Lung microvascular endothelial cell (primary cell): ENCODE results near the gene EMID1. TPM values are rescaled to one million over a fixed set of nuclear protein-coding genes. Genes with fewer than 3 reads are reported as not detected.
"Not testable (repeated sequence)": the region's sequence is repeated elsewhere in the genome, so short reads cannot be mapped to it uniquely, and the experiment has no call there.

ENCODE experiments used
- DNase-seq, 2 donors: peaks; one replicate each; pipeline versions ENCODE4 v3.0.0 to v3.0.0-alpha.2; 2010; ENCODE audit warnings: low read depth in 2 of 2
- total RNA-seq: library from RNA; depleted of rRNA; stranded (reverse); fragments of >200 nt; gene quantifications from 2 replicates; pipeline ENCODE4 v1.2.1, GENCODE V29; 2014

The EMID1 gene
- total RNA-seq, 1 donor from 2014 or later: 9.1 TPM

GRCh38 chr22:29230972-29231875, 25.5 kb downstream of the EMID1 start:
- no peak for DNase-seq

- peak; percentile 56 to 62 for DNase-seq
Observed at GRCh38 chr22:29231971-29232959, 26.6 kb downstream of the EMID1 start.

GRCh38 chr22:29233277-29233877, 27.7 kb downstream of the EMID1 start:
- no peak for DNase-seq

DNA sequence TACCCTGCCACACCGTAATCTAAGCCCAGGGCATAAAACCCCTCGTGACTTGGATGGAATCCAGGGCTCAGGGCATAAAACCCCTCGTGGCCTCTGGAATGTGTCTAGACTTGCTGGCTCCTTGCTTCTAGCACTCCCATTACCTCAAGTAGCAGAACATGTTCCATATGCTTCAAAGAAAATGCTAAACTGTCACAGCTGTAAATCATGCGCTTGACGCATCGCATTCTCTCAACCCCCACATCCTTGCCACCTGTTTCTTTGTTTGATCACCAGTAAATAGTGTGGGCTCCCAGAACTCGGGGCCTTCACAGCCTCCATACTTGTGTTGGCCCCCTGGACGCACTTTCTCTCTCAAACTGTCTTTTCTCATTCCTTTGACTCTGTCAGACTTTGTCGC, 34.8 kb downstream of the EMID1 start:
- not testable (repeated sequence) for DNase-seq

GRCh38 chr22:29243874-29244446, 38.3 kb downstream of the EMID1 start:
- no peak for DNase-seq

DNA sequence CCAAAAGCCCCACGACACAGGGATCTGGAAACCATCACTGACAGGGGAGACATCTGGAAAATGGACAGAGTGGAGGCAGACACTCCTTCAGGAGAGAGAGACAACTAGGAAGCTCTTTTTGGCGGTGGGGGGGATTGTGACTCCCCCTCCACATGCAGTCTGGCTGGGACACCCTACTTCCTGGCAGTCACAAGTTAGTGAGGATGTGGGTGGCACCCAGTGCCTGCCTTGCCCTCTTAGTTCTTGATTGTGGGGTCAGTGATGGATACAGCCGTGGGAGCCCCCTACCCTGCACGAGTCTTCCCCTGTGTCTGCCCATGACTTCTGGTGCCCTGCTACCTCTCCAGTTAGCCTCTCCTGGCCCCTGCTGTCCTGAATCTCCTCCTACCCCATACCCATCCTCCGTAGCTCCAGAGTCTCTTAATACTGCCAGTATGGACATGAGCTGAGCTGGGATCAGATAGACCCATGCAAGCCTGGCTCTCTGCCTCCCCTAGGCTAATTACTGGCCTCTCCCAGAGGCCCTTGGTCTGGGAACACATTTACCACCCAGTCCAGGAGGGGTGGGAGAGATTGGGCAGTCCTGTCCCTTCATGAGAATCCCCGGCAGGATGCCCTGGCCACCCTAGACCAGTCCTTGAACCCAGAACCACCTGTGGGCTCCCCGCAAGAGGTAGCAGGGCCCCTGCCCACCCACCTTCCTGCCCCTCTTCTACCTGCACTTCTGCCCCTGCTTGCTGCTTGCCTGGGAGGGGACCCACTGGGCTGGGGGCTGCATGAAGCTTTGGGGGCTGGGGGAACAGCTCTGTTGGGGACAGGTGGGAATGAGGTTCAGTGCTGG, 39.3 kb downstream of the EMID1 start:
- DNase-seq: no peak

DNA sequence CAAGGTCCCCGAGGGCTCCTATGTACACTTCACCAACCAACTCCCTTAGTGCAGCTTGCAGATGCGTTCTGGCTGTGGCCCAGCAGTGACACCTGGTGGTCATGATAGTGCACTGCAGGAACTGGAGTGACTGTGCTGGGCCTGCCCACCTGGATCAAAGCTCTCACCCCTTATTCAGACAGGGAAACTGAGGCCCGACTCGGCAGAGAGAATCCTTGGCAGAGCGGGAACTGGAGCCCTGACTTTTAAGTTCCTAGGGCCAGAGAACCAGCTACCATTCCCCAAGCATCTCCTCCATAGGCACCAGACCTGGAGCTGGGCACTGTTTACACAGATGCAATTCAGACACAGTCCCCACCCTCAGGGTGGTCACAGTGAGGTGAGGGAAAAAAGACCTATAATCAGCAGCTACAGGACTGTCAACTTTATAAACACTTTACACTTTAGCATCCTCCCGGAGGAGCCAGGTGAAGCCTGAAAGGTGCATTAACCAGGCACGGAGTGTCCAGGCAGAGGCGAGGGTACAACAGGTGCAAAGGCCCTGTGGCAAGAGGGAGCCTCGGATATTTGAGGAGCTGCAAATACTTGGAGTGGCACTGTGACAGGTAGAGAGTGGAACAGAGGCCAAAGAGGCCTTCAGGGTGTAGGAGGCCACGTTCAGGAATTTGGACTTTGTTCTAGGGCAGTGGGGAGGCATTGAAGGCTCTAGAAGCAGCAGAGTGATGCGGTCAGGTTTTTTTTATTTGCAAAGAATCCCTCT, 40.1 kb downstream of the EMID1 start:
- DNase-seq: peak; percentile 69 to 83

- not testable (repeated sequence) for DNase-seq
Observed at GRCh38 chr22:29247891-29248290, 42.2 kb downstream of the EMID1 start.

DNA sequence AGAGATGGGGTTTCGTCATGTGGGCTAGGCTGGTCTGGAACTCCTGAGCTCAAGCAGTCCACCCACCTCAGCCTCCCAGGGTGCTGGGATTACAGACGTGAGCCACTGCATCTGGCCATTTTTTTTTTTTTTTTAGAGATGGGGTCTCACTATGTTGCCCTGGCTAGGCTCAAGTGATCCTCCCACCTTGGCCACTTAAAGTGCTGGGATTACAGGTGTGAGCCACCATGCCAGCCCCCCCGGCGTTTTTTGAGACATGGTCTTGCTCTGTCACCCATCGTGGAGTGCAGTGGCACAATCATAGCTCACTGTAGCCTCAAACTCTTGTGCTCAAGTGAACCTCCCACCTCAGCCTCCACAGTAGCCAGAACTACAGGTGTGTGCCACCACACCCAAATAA, 45.6 kb downstream of the EMID1 start:
- no peak for DNase-seq

GRCh38 chr22:29251981-29252911, 46.5 kb downstream of the EMID1 start:
- DNase-seq: no peak

DNA sequence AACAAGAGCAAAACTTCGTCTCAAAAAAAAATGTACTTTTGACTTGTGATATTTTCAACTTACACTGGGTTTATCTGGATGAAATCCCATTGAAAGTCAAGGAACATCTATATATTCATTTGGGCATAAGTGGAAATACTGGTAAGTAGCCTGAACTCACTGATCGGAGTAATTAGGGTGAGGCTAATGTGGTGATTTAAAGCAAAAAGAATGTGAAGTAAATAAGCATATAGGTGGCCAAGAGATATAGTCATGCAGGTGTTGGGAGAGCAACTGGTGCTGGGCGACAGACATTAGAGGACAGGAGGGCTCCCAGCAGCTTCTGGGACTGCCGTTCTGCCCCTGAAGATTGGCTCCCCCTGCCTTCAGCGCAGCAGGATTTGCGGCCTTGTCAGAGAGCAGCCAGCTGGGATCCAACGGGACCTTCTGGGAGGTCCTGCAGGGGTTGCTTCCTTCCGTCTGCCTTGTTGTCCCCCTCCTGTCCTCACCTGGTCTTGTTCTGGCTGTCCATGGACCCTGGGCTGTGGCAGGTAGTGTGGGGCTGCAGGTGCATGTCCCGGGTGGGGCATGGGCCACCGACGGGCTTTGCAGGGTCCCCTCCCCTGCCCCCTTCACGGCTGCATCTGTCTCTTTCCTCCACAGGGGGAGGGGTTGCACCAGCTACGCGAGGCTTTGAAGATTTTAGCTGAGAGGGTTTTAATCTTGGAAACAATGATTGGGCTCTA, 48.0 kb downstream of the EMID1 start:
- no peak for DNase-seq

GRCh38 chr22:29254286-29254660, 48.6 kb downstream of the EMID1 start:
- DNase-seq: no peak

DNA sequence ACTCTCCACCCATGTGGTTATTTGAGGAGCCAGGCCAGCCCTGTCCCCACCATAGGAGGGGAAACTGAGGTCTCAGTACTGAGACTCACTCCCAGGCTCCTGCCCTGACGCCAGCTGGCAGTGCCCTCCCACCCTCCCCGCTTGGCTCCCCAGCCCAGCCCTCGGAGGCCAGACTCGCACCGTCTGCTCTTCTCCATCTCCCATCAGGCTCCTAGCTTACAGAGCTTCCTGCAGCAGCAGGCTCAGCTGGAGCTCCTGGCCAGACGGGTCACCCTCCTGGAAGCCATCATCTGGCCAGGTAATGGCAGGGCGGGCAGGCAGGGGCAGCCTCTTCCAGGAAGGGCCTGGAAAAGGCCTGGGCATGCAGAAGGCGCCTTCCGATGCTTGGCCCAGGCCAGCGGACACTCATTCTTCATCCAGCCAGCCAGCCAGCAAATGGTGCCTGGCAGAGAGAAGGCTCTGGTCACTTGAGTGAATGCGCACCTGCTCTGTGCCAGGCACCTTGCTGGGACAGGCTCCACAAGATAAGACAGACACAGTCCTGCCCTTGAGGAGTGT, 49.4 kb downstream of the EMID1 start:
- no peak for DNase-seq

- DNase-seq: no peak
Observed at GRCh38 chr22:29256606-29257325, 51.1 kb downstream of the EMID1 start.

- DNase-seq: no peak
Observed at GRCh38 chr22:29257751-29258181, 52.1 kb downstream of the EMID1 start.

- DNase-seq: no peak
Observed at GRCh38 chr22:29258407-29259252, 52.9 kb downstream of the EMID1 start.
